ENCODE data around the gene CDC37.

- TF ChIP-seq NFE2L2 (IDR thresholded peaks at IDR 0.05; ENCODE audit: low read depth, low read length) (no peak), MAZ (IDR thresholded peaks at IDR 0.05; ENCODE audit: borderline replicate concordance, low read depth, low read length) (no peak), RAD21 (IDR thresholded peaks at IDR 0.05; ENCODE audit: low read length) (no peak), MAFK (IDR thresholded peaks at IDR 0.05; ENCODE audit: low read depth, low read length) (no peak), CEBPB (IDR thresholded peaks at IDR 0.05; ENCODE audit: low read depth, low read length) (no peak)
- TF ChIP-seq, protein P1, sequence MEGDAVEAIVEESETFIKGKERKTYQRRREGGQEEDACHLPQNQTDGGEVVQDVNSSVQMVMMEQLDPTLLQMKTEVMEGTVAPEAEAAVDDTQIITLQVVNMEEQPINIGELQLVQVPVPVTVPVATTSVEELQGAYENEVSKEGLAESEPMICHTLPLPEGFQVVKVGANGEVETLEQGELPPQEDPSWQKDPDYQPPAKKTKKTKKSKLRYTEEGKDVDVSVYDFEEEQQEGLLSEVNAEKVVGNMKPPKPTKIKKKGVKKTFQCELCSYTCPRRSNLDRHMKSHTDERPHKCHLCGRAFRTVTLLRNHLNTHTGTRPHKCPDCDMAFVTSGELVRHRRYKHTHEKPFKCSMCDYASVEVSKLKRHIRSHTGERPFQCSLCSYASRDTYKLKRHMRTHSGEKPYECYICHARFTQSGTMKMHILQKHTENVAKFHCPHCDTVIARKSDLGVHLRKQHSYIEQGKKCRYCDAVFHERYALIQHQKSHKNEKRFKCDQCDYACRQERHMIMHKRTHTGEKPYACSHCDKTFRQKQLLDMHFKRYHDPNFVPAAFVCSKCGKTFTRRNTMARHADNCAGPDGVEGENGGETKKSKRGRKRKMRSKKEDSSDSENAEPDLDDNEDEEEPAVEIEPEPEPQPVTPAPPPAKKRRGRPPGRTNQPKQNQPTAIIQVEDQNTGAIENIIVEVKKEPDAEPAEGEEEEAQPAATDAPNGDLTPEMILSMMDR (conservative IDR thresholded peaks at IDR 0.05; ENCODE audit: low read depth, low read length): no peak
Observed at GRCh38 chr19:10361569-10362011, 41.8 kb downstream of the CDC37 start.

Measured in IMR-90 (cell line).